ENCODE measurements around the gene IL3. TPM values are rescaled to one million over a fixed set of nuclear protein-coding genes. Genes with fewer than 3 reads are reported as not detected.

Gene IL3, protein sequence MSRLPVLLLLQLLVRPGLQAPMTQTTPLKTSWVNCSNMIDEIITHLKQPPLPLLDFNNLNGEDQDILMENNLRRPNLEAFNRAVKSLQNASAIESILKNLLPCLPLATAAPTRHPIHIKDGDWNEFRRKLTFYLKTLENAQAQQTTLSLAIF
- total RNA-seq, result not detected in 2 replicates

GRCh38 chr5:132060501-132061161, at the start of gene IL3:
Gene IL3 (plus strand): TSS chr5:132060655. CDS start chr5:132060707, 52 bp downstream.
- CTCF ChIA-PET, result interaction anchor here (1.2 to 8.4 kb wide), 2 partner anchors 10 to 471 kb away, joined by 3 to 94 read pairs; no protein-coding TSS in a partner anchor
- intact Hi-C loops (cut with micrococcal nuclease), result no loop called here

GRCh38 chr5:132010989-132011621, 49.4 kb upstream of the IL3 start:
- Mint-ChIP-seq H3K27me3 (peaks cover 60% of the 10 kb centered on the region), H3K36me3 (ENCODE audit: low read depth) (no peaks in the 10 kb centered on the region), H3K4me3 (peak overlapping the region; percentile 77), H3K27ac (no peak overlapping the region), H3K9me3 (no peaks in the 10 kb centered on the region), H3K4me1 (peaks cover 10% of the 10 kb centered on the region)
- no peak for ATAC-seq (ENCODE audit: low read depth)
- DNase-seq, result no peak
- intact Hi-C loops (cut with micrococcal nuclease), result loop anchor here (2.0 kb wide), 1 partner anchor 54 kb away; no protein-coding TSS in a partner anchor
- ChIA-PET POLR2A (interaction anchor here (0.5 kb wide), 1 partner anchor 244 kb away, joined by 5 read pairs; no protein-coding TSS in a partner anchor), CTCF (interaction anchor here (1.5 kb wide), 1 partner anchor 422 kb away, joined by 5 read pairs; no protein-coding TSS in a partner anchor)
- TF ChIP-seq CTCF (IDR thresholded peaks at IDR 0.05), result no peak

More at GRCh38 chr5:132060501-132061161, at the start of gene IL3:
- Mint-ChIP-seq H3K4me1 (peaks cover 8% of the 10 kb centered on the region), H3K4me3 (no peak within 1 kb of the TSS), H3K27ac (no peak within 1 kb of the TSS), H3K9me3 (no peaks in the 10 kb centered on the region), H3K27me3 (no peaks in the 10 kb centered on the region), H3K36me3 (ENCODE audit: low read depth) (no peaks in the 10 kb centered on the region)
- POLR2A ChIA-PET, result no interaction called here
- ATAC-seq (ENCODE audit: low read depth) (no peak), DNase-seq (peak; percentile 7)
- TF ChIP-seq CTCF (IDR thresholded peaks at IDR 0.05), result no peak

DNA sequence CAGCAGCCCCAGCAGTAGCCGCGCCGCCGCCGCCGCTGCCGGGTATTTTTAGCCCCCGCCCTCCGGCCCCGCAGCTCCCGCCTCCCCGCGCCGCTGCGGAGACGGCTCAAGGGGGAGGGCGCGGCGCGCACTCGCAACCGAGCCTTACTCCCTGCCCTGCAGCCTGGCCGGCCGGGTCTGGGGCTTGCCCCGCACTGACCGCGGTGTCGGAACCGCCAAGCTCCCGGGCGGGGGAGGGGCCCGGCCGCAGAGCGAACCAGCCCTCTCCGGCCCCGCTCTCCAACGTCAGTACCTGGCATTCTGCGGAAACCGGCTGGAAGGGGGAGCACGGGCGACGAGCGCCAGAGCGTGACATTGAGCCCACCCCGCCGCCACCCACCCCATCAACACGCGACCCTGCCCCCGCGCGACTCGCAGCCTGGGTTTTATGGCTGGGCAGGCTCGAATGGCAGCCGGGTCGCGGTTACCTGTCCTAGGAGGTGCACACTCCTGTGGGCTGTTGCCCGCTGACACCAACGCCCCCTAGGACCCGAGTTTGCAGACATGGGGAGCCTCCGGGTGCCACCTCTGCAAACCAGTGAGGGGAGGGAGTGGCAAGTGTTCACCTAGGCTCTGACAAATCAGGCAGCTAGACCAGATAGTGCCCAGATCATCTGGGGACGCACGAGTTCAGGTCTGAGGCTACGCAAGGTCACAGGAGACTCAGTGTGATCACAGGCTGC, 48.7 kb upstream of the IL3 start, which contains the start of gene ACSL6:
Gene ACSL6, minus strand, starts transcription at position 37 of the 722 bp plus-strand sequence. CDS start 105 bp downstream, outside the sequence.
- H3K27ac Mint-ChIP-seq, result no peak within 1 kb of the TSS

GRCh38 chr5:132012371-132013005, 48.0 kb upstream of the IL3 start:
- intact Hi-C loops (cut with micrococcal nuclease), result no loop called here
- Mint-ChIP-seq H3K27me3 (peaks cover 72% of the 10 kb centered on the region), H3K27ac (no peak overlapping the region), H3K4me3 (peak overlapping the region; percentile 64), H3K9me3 (no peaks in the 10 kb centered on the region), H3K36me3 (ENCODE audit: low read depth) (no peaks in the 10 kb centered on the region), H3K4me1 (peaks cover 10% of the 10 kb centered on the region)
- DNase-seq, result no peak
- no peak for ATAC-seq (ENCODE audit: low read depth)
- TF ChIP-seq CTCF (IDR thresholded peaks at IDR 0.05), result no peak
- ChIA-PET POLR2A (no interaction called here), CTCF (no interaction called here)

More for the DNA sequence above, 48.7 kb upstream of the IL3 start, which contains the start of gene ACSL6:
- peak; percentile 37 for DNase-seq
- peaks cover 10% of the 10 kb centered on the region for H3K4me1 Mint-ChIP-seq
- H3K9me3 Mint-ChIP-seq, result no peaks in the 10 kb centered on the region
- CTCF ChIA-PET, result interaction anchor here (1.5 kb wide), 1 partner anchor 422 kb away, joined by 5 read pairs; no protein-coding TSS in a partner anchor
- ATAC-seq (ENCODE audit: low read depth), result peak; percentile 71
- intact Hi-C loops (cut with micrococcal nuclease), result loop anchor here (2.0 kb wide), 1 partner anchor 53 kb away; no protein-coding TSS in a partner anchor
- TF ChIP-seq CTCF (IDR thresholded peaks at IDR 0.05), result no peak
- POLR2A ChIA-PET, result interaction anchor here (0.5 kb wide), 1 partner anchor 244 kb away, joined by 5 read pairs; no protein-coding TSS in a partner anchor
- H3K36me3 Mint-ChIP-seq (ENCODE audit: low read depth), result no peaks in the 10 kb centered on the region
- peaks cover 66% of the 10 kb centered on the region for H3K27me3 Mint-ChIP-seq
- peak within 1 kb of the TSS; percentile 77 for H3K4me3 Mint-ChIP-seq

All from activated B cell treated with CpG ODN at 0.5 μM for 24 hours (primary cell).